ENCODE measurements around the gene ITPR2. TPM values are rescaled to one million over a fixed set of nuclear protein-coding genes. Genes with fewer than 3 reads are reported as not detected.
"Not testable (repeated sequence)": the region's sequence is repeated elsewhere in the genome, so short reads cannot be mapped to it uniquely, and the experiment has no call there.

Gene ITPR2
- total RNA-seq, 1 donor: 29.6 TPM

DNA sequence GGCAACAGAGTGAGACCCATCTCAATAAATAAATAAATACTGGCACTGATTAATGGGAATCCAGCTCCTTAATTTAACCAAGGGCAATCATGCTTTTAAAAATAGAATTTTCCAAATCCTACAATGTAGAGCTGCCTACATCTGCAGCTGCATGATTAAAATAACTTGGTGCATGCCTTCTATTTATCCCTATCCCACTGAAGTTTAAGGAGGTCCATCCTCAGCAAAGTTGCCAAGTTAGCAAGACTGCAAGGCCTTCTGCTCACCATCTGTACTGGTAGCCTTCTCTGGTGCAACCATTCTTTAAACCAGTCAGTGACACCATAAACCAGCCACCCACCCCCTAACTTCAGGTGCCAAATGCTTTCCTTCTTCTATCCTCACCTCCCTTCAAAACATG, 226.1 kb downstream of the ITPR2 start:
- no peak for DNase-seq (ENCODE audit: low read depth in 2 of 3, low spot score in 2 of 3)

DNA sequence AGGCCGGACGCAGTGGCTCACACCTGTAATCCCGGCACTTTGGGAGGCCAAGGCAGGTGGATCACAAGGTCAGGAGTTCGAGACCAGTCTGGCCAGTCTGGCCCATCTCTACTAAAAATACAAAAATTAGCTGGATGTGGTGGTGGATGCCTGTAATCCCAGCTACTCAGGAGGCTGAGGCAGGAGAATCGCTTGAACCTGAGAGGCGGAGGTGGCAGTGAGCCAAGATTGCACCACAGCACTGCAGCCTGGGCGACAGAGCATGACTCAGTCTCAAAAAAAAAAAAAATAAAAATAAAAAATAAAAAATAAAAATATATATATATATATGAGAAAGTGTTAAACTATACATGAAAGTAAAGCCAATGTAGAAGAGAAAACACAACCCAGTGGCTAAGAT, 228.2 kb downstream of the ITPR2 start:
- DNase-seq (ENCODE audit: low read depth in 2 of 3, low spot score in 2 of 3): not testable (repeated sequence)

DNA sequence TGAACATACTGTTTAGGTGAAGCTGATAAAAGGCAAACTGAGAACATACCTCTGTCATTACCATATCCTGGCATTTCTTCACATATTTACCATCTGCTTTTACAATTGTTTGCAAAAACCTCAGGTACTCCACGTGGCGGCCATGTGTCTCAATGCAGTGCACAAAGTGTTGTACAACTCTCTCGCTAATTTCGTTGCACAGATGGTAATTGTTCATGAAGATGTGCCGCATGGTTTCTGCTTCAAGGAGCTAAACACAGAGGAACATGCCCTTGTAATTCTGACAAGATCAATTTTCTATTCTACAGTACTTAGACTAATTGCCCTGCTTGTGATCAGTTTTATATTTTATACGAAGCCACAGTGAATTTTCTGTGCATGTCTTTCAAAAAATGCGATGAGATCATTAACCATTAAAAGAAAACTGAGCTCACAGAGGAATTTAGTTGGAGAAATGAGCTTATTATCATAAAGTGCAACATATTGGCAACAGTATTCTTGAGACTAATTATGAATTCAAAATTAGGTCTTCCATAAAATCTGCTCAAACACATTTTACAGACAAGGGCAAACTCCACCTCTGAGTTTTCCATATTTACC, 233.8 kb downstream of the ITPR2 start:
- DNase-seq (ENCODE audit: low read depth in 2 of 3, low spot score in 2 of 3): no peak

DNA sequence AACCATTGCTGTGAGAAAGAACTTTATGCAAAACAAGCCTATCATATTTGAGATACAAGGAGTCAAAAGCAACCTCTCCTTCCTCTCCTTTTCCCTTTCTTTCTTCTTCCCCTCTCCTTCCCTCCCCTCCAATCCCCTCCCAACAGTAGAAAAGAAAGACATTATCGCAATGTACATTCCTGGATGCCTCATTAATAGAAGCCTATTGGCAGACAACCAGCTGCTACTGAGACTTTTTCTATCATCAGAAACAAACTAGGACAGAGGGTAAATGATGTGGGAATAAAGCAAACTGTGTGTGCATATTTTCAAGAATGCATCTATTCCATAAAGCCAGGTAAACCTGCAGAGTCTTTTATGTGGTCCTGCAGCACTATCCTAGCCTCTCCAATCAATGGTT, 237.2 kb downstream of the ITPR2 start:
- no peak for DNase-seq (ENCODE audit: low read depth in 2 of 3, low spot score in 2 of 3)

DNA sequence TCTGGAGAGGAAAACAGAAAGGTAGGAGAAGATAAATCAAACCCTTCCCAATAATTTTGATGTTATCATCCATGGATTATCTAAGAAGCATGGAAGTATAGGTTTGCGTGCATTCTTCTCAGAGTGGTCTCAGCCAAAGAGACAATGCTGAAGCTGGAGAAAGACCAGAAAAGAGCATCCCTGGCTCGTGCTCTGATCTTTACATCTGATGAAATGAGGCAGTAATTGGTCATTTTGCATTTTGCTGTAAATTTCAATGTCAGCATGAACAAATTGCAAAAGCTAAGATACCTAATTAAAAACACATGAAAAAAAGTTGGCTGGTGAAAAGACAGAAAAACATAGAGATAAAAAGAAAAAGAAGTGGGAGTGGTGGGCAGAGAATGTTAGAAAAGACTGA, 252.4 kb downstream of the ITPR2 start:
- no peak for DNase-seq (ENCODE audit: low read depth in 2 of 3, low spot score in 2 of 3)

DNA sequence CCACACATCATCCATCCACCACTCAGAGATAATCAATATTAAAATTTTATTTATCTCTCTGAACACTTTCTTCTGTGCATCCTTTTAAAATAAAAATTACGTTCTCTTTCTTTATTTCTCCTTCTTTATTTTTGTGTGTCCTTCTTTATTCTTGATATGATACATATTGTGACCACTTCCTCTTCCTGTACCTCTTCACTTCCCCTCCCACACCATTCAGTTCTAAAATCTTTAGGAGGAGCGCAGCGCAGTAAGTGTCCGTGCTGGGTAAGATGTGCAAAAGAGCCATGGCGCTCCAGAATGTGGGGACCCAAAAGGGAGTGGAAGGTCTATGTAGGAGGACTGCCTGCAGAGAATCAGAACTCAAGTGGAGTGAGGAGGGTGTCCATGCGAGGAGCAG, 256.7 kb downstream of the ITPR2 start:
- DNase-seq (ENCODE audit: low read depth in 2 of 3, low spot score in 2 of 3): no peak

DNA sequence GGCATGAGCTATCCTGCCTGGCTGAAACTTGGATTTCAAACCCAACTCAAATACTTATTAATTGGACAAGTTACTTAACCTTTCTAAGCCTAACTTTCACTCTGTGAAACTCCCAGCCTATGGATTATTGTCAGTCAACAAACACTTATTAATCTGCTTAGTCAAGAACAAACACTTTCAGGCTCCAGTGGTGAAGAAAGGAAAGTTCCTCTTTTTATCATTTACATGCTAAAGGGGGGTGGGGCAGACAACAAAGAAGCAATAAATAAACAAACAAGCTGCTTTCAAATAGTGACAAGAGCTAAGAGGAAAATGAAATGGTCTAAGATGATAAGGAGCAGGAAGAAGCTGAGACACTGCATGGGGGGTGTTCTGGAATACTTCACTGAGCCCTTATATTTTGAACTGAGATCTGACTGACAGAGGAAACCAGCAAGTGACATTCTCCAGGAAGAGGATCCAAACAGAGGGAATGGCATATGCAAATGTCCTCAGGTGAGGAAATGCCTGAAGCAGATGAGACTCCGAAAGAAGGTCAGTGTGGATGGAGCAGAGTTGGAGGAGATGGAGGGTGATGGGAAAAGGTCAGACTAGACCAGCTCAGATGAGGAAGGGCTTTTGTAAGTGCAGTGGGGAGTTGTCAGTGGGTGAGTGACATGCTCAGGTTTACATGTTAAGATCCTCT, 259.6 kb downstream of the ITPR2 start:
- DNase-seq (ENCODE audit: low read depth in 2 of 3, low spot score in 2 of 3): peak in 2 of 3 donors; percentile 7 to 24

DNA sequence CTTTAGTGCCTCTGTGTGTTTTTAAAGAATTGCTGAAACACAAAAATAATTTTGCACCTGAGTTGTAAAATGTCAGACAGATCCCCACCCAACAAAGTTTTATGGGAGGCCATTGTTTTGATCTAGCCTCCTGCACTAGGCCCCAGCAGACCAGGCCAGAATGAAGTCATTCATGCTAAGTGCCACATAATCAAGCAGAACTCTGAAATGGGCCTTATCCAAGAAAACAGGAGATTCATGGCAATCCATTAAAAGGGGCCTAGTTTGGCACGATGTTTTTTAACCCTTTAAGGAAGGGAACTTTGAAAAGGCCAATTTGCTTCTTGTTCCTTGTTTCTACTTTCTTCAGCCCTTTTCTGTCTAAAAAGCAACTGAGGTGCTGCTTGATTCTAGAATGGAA, 260.9 kb downstream of the ITPR2 start:
- DNase-seq (ENCODE audit: low read depth in 2 of 3, low spot score in 2 of 3): no peak

DNA sequence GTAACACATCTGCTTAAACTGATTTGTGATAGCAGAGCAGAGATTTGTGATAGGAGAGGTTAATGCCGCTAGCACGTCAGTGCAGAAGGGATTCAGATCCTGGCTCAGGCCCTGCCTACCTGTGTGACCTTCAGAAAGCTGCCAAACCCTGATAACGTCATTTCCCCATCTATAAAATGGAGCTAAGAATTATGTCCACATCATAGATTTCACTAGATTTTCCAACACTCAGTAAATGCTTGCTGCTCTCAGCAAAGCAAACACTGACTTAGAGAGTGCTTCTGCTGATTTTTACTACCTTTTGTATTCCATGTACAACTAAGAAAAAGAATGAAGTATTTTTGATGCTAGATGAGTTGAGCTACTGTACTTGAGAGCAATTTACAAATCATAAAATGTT, 261.4 kb downstream of the ITPR2 start:
- DNase-seq (ENCODE audit: low read depth in 2 of 3, low spot score in 2 of 3): no peak

DNA sequence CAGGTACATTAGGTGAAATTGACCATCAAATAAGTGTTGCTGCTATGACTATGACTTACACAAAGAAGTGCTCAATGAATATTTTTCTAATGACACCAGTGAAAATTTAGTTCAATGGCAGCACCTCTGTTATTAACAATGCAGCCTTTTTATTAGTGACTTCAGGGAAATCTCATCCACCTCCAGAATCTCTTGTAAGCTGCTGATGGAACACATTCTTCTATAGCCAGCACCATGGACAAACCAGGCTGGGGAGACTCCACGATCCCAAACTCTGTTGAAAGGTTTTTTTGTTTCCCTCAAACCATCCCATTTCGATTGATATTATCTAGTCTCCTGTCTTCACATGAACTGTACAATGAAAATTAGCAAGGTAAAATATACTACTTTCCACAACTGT, 265.9 kb downstream of the ITPR2 start:
- no peak for DNase-seq (ENCODE audit: low read depth in 2 of 3, low spot score in 2 of 3)

DNA sequence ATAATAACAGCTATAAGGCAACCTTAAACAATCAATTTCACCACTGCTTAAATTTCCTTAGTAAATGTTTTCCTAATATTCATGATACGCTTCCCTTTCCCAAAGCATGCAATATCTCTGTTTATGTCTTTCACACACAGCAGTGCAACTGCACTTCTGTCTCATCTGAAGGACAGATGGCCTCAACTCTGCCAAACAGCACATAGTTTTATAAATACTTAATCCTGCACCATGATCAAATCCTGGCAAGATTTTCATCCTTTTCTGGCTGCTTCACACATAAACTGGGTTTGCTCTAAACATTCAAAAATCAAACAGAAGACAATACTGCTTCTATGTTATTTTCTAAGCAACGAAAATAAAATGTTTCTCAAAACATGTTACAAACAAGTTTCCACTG, 266.3 kb downstream of the ITPR2 start:
- DNase-seq (ENCODE audit: low read depth in 2 of 3, low spot score in 2 of 3): no peak

DNA sequence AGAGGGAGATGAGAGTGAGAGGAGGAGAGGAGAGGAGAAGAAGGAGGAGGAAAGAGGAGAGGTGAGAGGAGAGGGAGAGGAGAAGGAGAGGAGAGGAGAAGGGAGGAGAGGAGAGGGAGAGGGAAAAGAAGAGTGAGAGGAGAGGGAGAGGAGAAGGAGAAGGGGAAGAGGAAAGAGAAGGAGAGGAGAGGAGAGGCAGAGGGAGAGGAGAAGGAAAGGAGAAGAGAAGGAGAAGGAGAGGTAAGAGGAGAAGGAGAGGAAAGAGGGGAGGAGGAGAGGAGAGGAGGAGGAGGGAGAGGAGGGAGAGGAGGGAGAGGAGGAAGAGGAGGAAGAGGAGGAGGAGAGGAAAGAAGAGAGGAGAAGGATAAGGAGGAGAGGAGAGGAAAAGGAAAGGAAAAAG, 266.8 kb downstream of the ITPR2 start:
- DNase-seq (ENCODE audit: low read depth in 2 of 3, low spot score in 2 of 3): no peak

DNA sequence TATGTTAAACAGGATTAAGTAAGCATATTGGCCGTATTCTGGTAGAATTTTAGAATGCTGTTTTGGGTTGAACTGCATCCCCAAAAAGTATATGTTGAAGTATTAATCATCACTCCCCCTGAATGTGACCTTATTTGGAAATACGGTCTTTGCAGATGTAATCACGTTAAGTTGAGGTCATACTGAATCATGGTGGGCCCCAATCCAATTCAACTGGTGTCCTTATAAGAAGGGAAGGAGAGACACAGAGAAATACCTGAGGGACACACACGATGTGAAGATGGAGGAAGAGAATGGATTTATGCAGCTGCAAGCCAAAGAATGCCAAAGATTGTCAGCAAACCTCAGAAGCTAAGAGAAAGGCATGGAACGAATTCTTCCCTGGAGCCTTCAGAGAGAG, 268.6 kb downstream of the ITPR2 start:
- no peak for DNase-seq (ENCODE audit: low read depth in 2 of 3, low spot score in 2 of 3)

DNA sequence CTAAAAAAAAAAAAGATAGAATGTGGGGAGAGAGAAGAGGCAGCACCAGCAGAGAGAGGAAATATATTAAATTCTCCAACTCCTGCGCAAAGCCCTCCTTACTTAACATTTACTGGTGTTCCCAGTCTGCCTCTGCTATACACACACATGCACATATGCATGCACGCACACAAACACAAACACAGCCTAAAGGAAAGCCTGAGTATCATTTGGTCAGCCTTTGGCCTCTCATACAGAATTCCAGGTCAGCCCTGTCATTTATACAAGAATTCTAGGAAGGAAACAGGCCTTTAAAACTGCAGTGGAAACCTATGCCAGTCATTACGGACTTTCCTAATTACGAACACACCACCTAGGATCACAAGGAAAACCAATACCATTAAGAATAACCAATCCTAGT, 269.4 kb downstream of the ITPR2 start:
- no peak for DNase-seq (ENCODE audit: low read depth in 2 of 3, low spot score in 2 of 3)

DNA sequence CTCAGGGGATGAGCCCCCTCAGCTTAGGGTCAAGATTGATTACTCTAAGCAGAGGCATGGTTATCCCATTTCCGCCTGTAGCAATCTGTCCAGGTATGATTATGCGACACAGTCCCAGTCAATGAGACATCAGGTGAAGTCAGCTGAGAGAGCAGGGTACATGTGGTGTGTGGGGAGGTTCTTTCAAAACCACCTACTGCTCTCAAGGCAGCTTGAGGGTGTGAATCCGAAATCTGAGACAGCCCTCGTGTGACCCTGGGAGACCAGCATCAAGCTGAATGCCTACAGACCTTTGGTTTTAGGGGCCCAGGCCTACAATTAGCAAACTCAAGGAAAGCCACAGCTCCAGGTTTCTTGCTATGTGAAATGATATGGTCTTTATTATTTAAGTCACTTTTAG, 275.7 kb downstream of the ITPR2 start:
- DNase-seq (ENCODE audit: low read depth in 2 of 3, low spot score in 2 of 3): no peak

DNA sequence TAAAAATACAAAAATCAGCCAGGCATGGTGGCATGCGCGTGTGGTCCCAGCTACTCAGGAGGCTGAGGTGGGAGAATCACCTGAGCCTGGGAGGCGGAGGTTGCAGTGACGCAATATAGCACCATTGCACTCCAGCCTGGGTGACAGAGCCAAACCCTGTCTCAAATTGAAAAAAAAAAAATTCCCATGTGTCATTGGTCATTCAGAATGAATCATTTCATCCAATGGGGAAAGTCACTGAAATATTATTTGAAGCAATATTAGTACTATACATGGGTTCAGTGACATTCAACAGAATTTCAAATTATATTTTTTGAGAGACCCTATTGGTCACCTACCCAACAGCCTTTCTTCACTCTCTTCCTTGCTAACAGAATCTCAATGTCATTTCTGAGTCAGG, 276.1 kb downstream of the ITPR2 start:
- DNase-seq (ENCODE audit: low read depth in 2 of 3, low spot score in 2 of 3): no peak

DNA sequence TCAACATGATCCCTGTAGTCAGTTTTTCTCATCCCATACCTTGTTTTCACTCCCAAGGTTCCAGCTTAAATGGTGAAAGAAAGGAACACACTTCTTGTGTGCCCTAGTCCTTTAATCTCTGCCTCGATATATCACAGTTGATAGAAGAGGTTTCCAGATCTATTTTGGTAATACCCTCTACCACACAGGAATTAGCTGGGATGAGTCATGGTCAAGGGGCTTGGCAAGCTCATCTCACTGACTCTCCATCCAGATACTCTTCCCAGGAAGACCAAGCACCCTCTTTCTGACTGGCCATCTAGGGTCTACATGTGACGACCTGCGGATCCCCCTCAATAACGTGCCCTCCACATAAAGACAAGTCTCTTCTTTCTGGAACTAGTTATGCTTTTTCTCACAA, 277.9 kb downstream of the ITPR2 start:
- DNase-seq (ENCODE audit: low read depth in 2 of 3, low spot score in 2 of 3): no peak

DNA sequence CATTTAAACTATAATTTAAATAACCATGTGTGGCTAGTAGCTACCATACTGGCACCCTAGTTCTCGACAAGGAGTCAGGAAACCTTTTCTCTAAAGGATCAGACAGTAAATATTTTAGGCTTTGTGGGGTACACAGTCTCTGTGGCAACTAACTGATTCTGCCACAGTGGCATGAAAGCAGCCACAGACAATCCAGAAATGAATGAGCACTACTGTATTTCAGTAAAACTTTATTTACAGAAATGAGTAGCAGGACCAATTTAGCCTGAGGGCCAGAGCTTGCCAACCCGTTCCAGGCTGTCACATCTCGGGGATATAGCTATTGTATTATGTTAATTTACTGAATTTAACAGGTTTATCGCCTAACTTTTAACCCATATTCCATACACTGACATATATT, 278.7 kb downstream of the ITPR2 start:
- DNase-seq (ENCODE audit: low read depth in 2 of 3, low spot score in 2 of 3): no peak

DNA sequence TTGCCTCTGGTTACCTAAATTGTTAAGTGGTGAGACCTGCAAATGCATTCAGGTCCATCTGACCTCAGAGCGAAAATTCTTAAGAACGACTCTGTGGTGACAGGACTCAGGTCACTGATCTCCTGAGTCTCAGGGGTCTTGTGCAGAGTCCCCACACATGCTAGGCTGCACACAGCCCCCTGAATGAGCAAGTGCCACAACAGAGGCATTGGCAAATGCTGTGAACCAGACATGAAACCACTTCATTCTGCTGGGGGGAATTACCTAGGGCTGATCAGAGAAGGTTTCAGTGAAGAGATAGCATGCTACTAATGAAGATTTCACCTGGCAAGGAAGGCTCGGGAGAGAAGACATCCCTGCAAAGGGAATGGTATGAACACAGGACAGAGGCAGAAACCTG, 281.6 kb downstream of the ITPR2 start:
- no peak for DNase-seq (ENCODE audit: low read depth in 2 of 3, low spot score in 2 of 3)

DNA sequence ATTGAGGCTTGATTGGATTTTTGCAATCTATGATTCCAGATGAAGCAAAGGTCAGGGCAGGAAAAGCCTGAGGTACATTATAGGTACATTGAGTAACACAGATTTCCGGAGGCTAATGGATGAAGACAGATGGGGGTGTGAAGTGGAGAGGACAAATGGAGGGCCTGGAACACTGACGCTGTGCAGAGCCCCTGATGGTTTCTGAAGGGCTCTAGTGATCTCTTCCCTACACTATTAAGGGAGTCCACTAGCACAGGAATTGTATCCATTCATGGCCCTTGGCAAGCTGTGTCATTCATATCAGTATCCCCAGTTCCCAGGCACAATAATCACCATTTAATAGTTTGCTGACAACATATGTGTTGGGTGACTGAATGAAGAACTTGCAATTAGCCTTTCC, 284.8 kb downstream of the ITPR2 start:
- DNase-seq (ENCODE audit: low read depth in 2 of 3, low spot score in 2 of 3): no peak

DNA sequence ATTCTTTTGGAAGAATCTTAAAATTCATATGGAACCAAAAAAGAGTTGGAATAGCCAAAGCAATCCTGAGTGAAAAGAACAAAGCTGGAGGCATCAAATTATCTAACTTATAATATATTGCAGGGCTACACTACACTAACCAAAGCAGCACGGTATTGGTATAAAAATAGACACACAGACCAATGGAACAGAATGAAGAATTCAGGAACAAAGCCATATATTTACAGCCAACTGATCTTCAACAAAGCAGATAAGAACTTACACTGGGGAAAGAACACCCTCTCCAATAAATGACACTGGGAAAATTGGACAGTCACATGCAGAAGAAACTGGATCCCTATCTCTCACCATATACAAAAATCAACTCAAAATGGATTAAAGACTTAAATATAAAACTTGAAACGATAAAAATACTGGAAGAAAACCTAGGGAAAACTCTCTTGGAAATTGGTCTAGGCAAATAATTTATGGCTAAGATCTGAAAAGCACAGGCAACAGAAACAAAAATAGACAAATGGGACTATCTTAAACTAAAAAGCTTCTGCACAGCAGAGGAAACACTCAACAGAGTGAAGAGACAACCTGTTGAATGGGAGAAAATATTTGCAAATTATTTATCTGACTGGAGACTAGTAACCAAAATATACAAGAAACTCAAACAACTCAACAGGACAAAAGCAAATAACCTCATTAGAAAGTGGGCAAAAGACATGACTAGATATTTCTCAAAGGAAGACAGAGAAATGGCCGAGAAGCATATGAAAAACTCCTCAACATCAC, 286.3 kb downstream of the ITPR2 start:
- DNase-seq (ENCODE audit: low read depth in 2 of 3, low spot score in 2 of 3): no peak

DNA sequence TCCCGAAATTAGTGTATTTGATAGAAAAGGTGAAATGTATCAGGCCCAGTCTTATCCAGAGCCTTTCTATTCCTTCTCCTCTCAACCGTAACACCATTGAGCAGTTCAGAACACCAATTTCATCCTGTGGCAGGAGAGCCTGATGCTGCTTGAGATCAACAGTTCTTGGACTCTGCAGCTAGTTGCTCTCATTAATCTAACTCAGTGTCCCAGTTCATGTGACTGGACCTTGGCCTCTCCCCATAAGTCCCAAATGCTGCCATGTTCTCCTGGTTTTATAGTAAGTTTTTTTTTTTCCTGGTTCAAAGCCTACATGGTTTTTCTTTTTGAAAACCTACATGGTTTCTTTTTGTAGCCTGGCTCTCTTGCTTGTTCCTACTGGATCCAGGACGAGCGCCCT, 293.9 kb downstream of the ITPR2 start:
- DNase-seq (ENCODE audit: low read depth in 2 of 3, low spot score in 2 of 3): no peak
